Measurements from ENCODE around the gene TPSD1. TPM values are rescaled to one million over a fixed set of nuclear protein-coding genes. Genes with fewer than 3 reads are reported as not detected.
A peak's percentile ranks its signal among the peaks of the same experiment; 100 is the strongest.

The TPSD1 gene
- total and polyA plus RNA-seq, 2 experiments from 2014 or later, result 0.17 TPM; not detected in 1

- H4K20me1 ChIP-seq (replicated peaks; ENCODE audit: insufficient read depth), result no peaks in the 10 kb centered on the region
- H3K27ac ChIP-seq (ENCODE audit: low read depth), result no peak overlapping the region
- no peaks in the 10 kb centered on the region for H3K79me2 ChIP-seq (replicated peaks; ENCODE audit: insufficient read depth)
- peaks cover 9% of the 10 kb centered on the region for H3K4me1 ChIP-seq (ENCODE audit: insufficient read depth)
- no peak for TF ChIP-seq EZH2phosphoT487 (IDR thresholded peaks at IDR 0.05; ENCODE audit: unreplicated experiment)
- no peak for TF ChIP-seq NANOG (IDR thresholded peaks at IDR 0.05; ENCODE audit: borderline replicate concordance)
- TF ChIP-seq REST (IDR thresholded peaks at IDR 0.05; ENCODE audit: unreplicated experiment), result no peak
- no peak for TF ChIP-seq ZNF114 (CRISPR knock-in tag; IDR thresholded peaks at IDR 0.05)
- TF ChIP-seq, protein P1, sequence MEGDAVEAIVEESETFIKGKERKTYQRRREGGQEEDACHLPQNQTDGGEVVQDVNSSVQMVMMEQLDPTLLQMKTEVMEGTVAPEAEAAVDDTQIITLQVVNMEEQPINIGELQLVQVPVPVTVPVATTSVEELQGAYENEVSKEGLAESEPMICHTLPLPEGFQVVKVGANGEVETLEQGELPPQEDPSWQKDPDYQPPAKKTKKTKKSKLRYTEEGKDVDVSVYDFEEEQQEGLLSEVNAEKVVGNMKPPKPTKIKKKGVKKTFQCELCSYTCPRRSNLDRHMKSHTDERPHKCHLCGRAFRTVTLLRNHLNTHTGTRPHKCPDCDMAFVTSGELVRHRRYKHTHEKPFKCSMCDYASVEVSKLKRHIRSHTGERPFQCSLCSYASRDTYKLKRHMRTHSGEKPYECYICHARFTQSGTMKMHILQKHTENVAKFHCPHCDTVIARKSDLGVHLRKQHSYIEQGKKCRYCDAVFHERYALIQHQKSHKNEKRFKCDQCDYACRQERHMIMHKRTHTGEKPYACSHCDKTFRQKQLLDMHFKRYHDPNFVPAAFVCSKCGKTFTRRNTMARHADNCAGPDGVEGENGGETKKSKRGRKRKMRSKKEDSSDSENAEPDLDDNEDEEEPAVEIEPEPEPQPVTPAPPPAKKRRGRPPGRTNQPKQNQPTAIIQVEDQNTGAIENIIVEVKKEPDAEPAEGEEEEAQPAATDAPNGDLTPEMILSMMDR (conservative IDR thresholded peaks at IDR 0.05; ENCODE audit: low read depth in 2 of 2), result no peak
- TF ChIP-seq ZNF462 (CRISPR knock-in tag; IDR thresholded peaks at IDR 0.05), result no peak
- TF ChIP-seq JUNB (IDR thresholded peaks at IDR 0.05; ENCODE audit: unreplicated experiment), result no peak
- no peak for ATAC-seq
- H3F3A ChIP-seq (replicated peaks; ENCODE audit: low read depth), result peaks cover 8% of the 10 kb centered on the region
- no peaks in the 10 kb centered on the region for H3K9me3 Mint-ChIP-seq
- no peak for DNase-seq (ENCODE audit: low spot score)
- no peak overlapping the region for H3K27ac Mint-ChIP-seq
- H2AFZ ChIP-seq, result no peak overlapping the region
- peak overlapping the region; percentile 67; the same call in 1 of the 2 replicates for H3K4me2 ChIP-seq
- H3K36me3 Mint-ChIP-seq (ENCODE audit: low read depth), result no peaks in the 10 kb centered on the region
- peaks cover 21% of the 10 kb centered on the region for H3K4me1 Mint-ChIP-seq
- no peaks in the 10 kb centered on the region for H3K36me3 ChIP-seq (ENCODE audit: insufficient read depth)
- no peaks in the 10 kb centered on the region; the same call in 1 of the 2 replicates for H3K27me3 ChIP-seq (ENCODE audit: insufficient read depth)
- H3K4me3 ChIP-seq, result no peak overlapping the region
- no peak overlapping the region; the same call in 2 of the 3 replicates for H3K4me3 Mint-ChIP-seq
- H3K27me3 Mint-ChIP-seq (ENCODE audit: insufficient read depth, low read depth, poor library complexity), result peaks cover 30% of the 10 kb centered on the region
- H3K9me2 ChIP-seq (ENCODE audit: insufficient read depth), result no peaks in the 10 kb centered on the region
Observed at GRCh38 chr16:1301562-1301961, 45.7 kb downstream of the TPSD1 start.
